Tibial artery (tissue), 4 donors: Measurements from ENCODE around the gene RYR2.

Experiments used
- DNase-seq, 2 donors: peaks; one replicate each; pipeline ENCODE4 v3.0.0-alpha.2; 2019
- H3K27ac ChIP-seq, 2 donors: fragments of 200-600 bp; sonication (generic) in 1 of 2; 1 replicate in 1 of 2; 2 replicates in 1 of 2; pipeline ENCODE4 v1.5.1; 2018 to 2019; ENCODE audit warnings: mild to moderate bottlenecking in 1 of 2
- H3K27me3 ChIP-seq, 2 donors: fragments of 200-600 bp; sonication (generic) in 1 of 2; one replicate each; pipeline versions ENCODE4 v1.5.1 to v1.6.0; 2016 to 2019
- H3K36me3 ChIP-seq, 3 donors: fragments of 200-600 bp; sonication (generic) in 2 of 3; one replicate each; pipeline ENCODE4 v1.5.1; 2016 to 2019; ENCODE audit warnings: mild to moderate bottlenecking in 2 of 3
- H3K4me1 ChIP-seq, 4 donors: fragments of 200-600 bp; sonication (generic) in 2 of 4; 1 replicate in 3 of 4; 2 replicates in 1 of 4; pipeline ENCODE4 v1.5.1; 2016 to 2019
- H3K4me3 ChIP-seq, 2 donors: fragments of 200-600 bp; sonication (generic) in 1 of 2; 1 replicate in 1 of 2; 2 replicates in 1 of 2; pipeline ENCODE4 v1.5.1; 2018 to 2019; ENCODE audit warnings: mild to moderate bottlenecking in 2 of 2
- H3K9me3 ChIP-seq, 3 donors: fragments of 200-600 bp; sonication (generic) in 1 of 3; one replicate each; pipeline ENCODE4 v1.5.1; 2016 to 2019
- CTCF ChIP-seq, 2 experiments: fragments of 200-600 bp in 1 of 2; fragments of 450-650 bp in 1 of 2; IDR thresholded peaks; one replicate each; pipeline ENCODE4 v1.5.1; 2017 to 2019; ENCODE audit warnings: antibody characterized with exemption in 2 of 2, mild to moderate bottlenecking in 1 of 2, moderate library complexity in 1 of 2
- intact Hi-C: fragments of 100-400 bp; cut with DNase I; formaldehyde crosslinking; loops from one replicate; pipeline ENCODE4 v1.15.0; 2023; ENCODE audit warnings: low total_unique reads

RYR2 gene

DNA sequence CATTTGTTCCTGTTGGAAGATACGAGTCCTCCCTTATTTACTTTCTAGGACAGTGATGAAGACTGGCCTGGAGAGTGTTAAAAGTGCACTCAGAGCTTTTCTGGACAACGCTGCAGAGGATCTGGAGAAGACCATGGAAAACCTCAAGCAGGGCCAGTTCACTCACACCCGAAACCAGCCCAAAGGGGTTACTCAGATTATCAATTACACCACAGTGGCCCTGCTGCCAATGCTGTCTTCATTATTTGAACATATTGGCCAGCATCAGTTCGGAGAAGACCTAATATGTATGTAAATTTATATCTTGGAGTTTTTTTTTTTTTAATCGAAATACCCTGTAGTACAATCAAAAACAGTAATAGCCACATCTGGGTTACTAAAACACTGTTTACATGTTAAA is 658.2 kb downstream of the RYR2 start:
- Histone ChIP-seq H3K4me3 (no peak overlapping the region), H3K4me1 (no peaks in the 10 kb centered on the region), H3K9me3 (no peaks in the 10 kb centered on the region), H3K36me3 (no peaks in the 10 kb centered on the region), H3K27ac (no peak overlapping the region), H3K27me3 (no peaks in the 10 kb centered on the region)
- no peak for TF ChIP-seq CTCF (IDR thresholded peaks at IDR 0.05)
- intact Hi-C loops, result no loop called here
- no peak for DNase-seq

DNA sequence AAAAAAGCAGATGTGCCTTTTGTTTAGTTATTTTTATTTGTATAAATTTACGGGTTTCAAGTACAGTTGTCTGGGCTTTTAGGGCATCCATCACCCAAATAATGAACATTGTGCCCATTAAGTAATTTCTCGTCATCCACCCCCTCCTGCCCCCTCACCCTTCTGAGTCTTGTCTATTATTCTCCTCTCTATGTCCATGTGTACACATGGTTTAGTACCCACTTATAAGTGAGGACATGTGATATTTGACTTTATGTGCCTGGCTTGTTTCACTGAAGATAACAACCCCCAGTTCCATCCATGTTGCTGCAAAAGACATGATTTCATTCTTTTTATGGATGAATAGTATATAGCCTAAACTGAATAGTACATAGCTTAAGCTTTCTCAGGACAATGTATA is 659.5 kb downstream of the RYR2 start:
- no peaks in the 10 kb centered on the region for H3K9me3 ChIP-seq
- DNase-seq, result no peak
- no peaks in the 10 kb centered on the region for H3K4me1 ChIP-seq
- no peak overlapping the region for H3K4me3 ChIP-seq
- intact Hi-C loops, result no loop called here
- no peaks in the 10 kb centered on the region for H3K27me3 ChIP-seq
- H3K36me3 ChIP-seq, result peaks cover 0 to 1% (median 0%) of the 10 kb centered on the region in 3 donors
- TF ChIP-seq CTCF (IDR thresholded peaks at IDR 0.05), result no peak
- no peak overlapping the region for H3K27ac ChIP-seq

DNA sequence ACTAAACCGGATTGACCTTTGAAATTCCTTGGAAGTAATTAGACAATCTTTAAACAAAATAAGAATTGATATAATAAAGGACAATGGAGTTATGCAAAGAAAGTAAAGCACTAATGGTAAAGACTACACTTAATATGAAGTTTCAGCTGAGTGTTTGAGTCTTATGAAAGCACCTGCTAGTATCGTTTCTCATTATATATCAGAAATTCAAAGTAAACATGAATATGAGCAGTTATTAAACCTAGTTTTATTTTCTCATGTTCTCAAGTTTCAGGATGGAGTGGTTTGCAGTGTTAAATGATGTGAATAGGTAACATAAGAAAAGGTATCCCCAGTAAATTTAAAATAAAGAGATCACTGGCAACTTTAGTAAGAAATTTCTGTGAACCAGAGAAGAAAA is 660.2 kb downstream of the RYR2 start:
- no peak for DNase-seq
- no peak for TF ChIP-seq CTCF (IDR thresholded peaks at IDR 0.05)
- Histone ChIP-seq H3K4me1 (no peaks in the 10 kb centered on the region), H3K4me3 (no peak overlapping the region), H3K9me3 (no peaks in the 10 kb centered on the region), H3K27ac (no peak overlapping the region), H3K36me3 (peaks cover 0 to 6% (median 5%) of the 10 kb centered on the region in 3 donors), H3K27me3 (no peaks in the 10 kb centered on the region)
- intact Hi-C loops, result no loop called here

DNA sequence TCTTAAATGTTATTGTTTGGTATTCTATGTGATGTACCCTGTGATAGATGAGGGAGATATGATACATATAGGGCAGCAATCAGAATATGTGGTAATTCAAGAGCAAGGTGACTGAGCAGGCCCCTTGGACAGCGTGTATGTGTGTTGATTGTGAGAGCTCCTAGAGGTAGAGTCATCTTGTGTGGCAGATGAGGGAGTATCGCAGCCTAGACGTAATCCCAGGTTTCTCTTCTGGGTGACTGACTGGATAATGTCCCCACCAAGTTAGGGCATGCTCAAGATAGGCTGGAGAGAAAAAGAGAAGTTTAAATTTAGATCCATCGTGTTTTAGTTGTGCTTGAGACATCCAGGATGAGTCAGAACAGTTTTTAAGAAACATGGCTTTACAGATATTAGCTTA is 663.5 kb downstream of the RYR2 start:
- intact Hi-C loops, result no loop called here
- DNase-seq, result no peak
- Histone ChIP-seq H3K4me3 (no peak overlapping the region), H3K27ac (no peak overlapping the region), H3K9me3 (no peaks in the 10 kb centered on the region), H3K27me3 (no peaks in the 10 kb centered on the region), H3K4me1 (no peaks in the 10 kb centered on the region), H3K36me3 (peaks cover 0 to 9% (median 5%) of the 10 kb centered on the region in 3 donors)
- TF ChIP-seq CTCF (IDR thresholded peaks at IDR 0.05), result no peak

DNA sequence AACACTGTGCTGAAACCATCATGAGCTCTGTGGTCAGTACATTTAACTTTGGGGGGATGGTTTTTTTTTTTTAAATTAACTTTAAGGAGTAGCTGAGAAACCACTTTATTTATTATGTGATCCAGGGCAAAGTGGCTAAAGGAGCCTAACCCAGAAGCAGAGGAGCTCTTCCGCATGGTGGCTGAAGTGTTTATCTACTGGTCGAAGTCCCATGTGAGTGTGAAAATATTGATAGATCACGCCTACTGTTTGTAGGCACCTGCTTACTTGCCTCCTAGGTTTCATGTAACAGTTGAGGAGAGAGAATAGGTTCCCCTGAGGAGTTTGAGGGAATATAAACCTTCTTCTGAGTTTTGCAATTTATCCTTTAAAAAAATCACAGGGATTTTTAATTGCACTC is 667.4 kb downstream of the RYR2 start:
- Histone ChIP-seq H3K36me3 (peaks cover 0 to 9% (median 5%) of the 10 kb centered on the region in 3 donors), H3K9me3 (no peaks in the 10 kb centered on the region), H3K4me1 (no peaks in the 10 kb centered on the region), H3K27me3 (no peaks in the 10 kb centered on the region), H3K4me3 (no peak overlapping the region), H3K27ac (no peak overlapping the region)
- no peak for DNase-seq
- TF ChIP-seq CTCF (IDR thresholded peaks at IDR 0.05), result no peak
- intact Hi-C loops, result no loop called here

GRCh38 chr1:237711281-237711680 is 669.3 kb downstream of the RYR2 start:
- H3K9me3 ChIP-seq, result no peaks in the 10 kb centered on the region
- intact Hi-C loops, result no loop called here
- H3K27me3 ChIP-seq, result no peaks in the 10 kb centered on the region
- no peak overlapping the region for H3K27ac ChIP-seq
- no peak overlapping the region for H3K4me3 ChIP-seq
- no peaks in the 10 kb centered on the region for H3K4me1 ChIP-seq
- DNase-seq, result no peak
- peaks cover 0 to 9% (median 5%) of the 10 kb centered on the region in 3 donors for H3K36me3 ChIP-seq
- no peak for TF ChIP-seq CTCF (IDR thresholded peaks at IDR 0.05)
